Neural crest cell (in vitro differentiated cells): ENCODE data around the gene DUSP22. TPM values are rescaled to one million over a fixed set of nuclear protein-coding genes. Genes with fewer than 3 reads are reported as not detected.
"Not testable (repeated sequence)": the region's sequence is repeated elsewhere in the genome, so short reads cannot be mapped to it uniquely, and the experiment has no call there.

Experiments
- DNase-seq: peaks from one replicate; pipeline ENCODE4 v3.0.0; 2021; ENCODE audit warnings: low read depth, mixed read lengths, low spot score
- H3K27ac Mint-ChIP-seq: one replicate; pipeline ENCODE4 v1.8.0; 2021; ENCODE audit warnings: mild to moderate bottlenecking, mixed read lengths; ENCODE audit not compliant: unreplicated experiment
- H3K27me3 Mint-ChIP-seq: 2 replicates; pipeline ENCODE4 v1.8.0; 2021; ENCODE audit warnings: low read depth, mild to moderate bottlenecking, mixed read lengths
- H3K36me3 Mint-ChIP-seq: 2 replicates; pipeline ENCODE4 v1.8.0; 2021; ENCODE audit warnings: low read depth, mild to moderate bottlenecking, mixed read lengths
- H3K4me1 Mint-ChIP-seq: 2 replicates; pipeline ENCODE4 v1.8.0; 2021; ENCODE audit warnings: mixed read lengths
- H3K4me3 Mint-ChIP-seq: one replicate; pipeline ENCODE4 v1.8.0; 2021; ENCODE audit warnings: mild to moderate bottlenecking, mixed read lengths
- H3K9me3 Mint-ChIP-seq: 2 replicates; pipeline ENCODE4 v1.8.0; 2021; ENCODE audit warnings: mixed read lengths
- CTCF ChIP-seq: fragments of 200-600 bp; sonication (generic); conservative IDR thresholded peaks from 2 replicates; pipeline ENCODE4 v1.5.0; 2021; ENCODE audit warnings: antibody characterized with exemption, mild to moderate bottlenecking
- total RNA-seq: library from RNA; stranded (reverse); gene quantifications from 2 replicates; pipeline ENCODE4 v1.2.1, GENCODE V29; 2021

The DUSP22 gene
- total RNA-seq, 1 donor from 2014 or later: 35.1 TPM

GRCh38 chr6:367298-367794 is 75.1 kb downstream of the DUSP22 start:
- Mint-ChIP-seq H3K4me3 (no peak overlapping the region), H3K4me1 (no peaks in the 10 kb centered on the region), H3K27me3 (peaks cover 24% of the 10 kb centered on the region), H3K9me3 (peaks cover 20% of the 10 kb centered on the region), H3K36me3 (peaks cover 16% of the 10 kb centered on the region), H3K27ac (no peak overlapping the region)
- DNase-seq: no peak
- no peak for TF ChIP-seq CTCF

- H3K9me3 Mint-ChIP-seq: peaks cover 17% of the 10 kb centered on the region
- no peak for DNase-seq
- no peak for TF ChIP-seq CTCF
- no peaks in the 10 kb centered on the region for H3K4me1 Mint-ChIP-seq
- H3K4me3 Mint-ChIP-seq: no peak overlapping the region
- peaks cover 9% of the 10 kb centered on the region for H3K36me3 Mint-ChIP-seq
- no peak overlapping the region for H3K27ac Mint-ChIP-seq
- peaks cover 30% of the 10 kb centered on the region for H3K27me3 Mint-ChIP-seq
These were observed 75.8 kb downstream of the DUSP22 start for GRCh38 chr6:367891-368630.

- Mint-ChIP-seq H3K36me3 (peaks cover 9% of the 10 kb centered on the region), H3K27me3 (peaks cover 41% of the 10 kb centered on the region)
These were observed 77.5 kb downstream of the DUSP22 start for GRCh38 chr6:369559-370431.

GRCh38 chr6:370555-370954 is 78.3 kb downstream of the DUSP22 start:
- H3K27me3 Mint-ChIP-seq: peaks cover 41% of the 10 kb centered on the region
- no peak overlapping the region for H3K4me3 Mint-ChIP-seq
- no peak overlapping the region for H3K27ac Mint-ChIP-seq

More at GRCh38 chr6:369559-370431, 77.5 kb downstream of the DUSP22 start:
- no peak for TF ChIP-seq CTCF
- DNase-seq: no peak
- Mint-ChIP-seq H3K4me1 (no peaks in the 10 kb centered on the region), H3K9me3 (peaks cover 10% of the 10 kb centered on the region), H3K4me3 (no peak overlapping the region), H3K27ac (no peak overlapping the region)

GRCh38 chr6:371851-372250 is 79.6 kb downstream of the DUSP22 start:
- H3K9me3 Mint-ChIP-seq, H3K27ac Mint-ChIP-seq: not testable (repeated sequence)

More at GRCh38 chr6:370555-370954, 78.3 kb downstream of the DUSP22 start:
- no peaks in the 10 kb centered on the region for H3K4me1 Mint-ChIP-seq
- H3K9me3 Mint-ChIP-seq: peaks cover 8% of the 10 kb centered on the region
- TF ChIP-seq CTCF: no peak
- DNase-seq: no peak
- peaks cover 8% of the 10 kb centered on the region for H3K36me3 Mint-ChIP-seq

More at GRCh38 chr6:371851-372250, 79.6 kb downstream of the DUSP22 start:
- peaks cover 38% of the 10 kb centered on the region for H3K27me3 Mint-ChIP-seq
- not testable (repeated sequence) for H3K36me3 Mint-ChIP-seq, DNase-seq, H3K4me1 Mint-ChIP-seq, H3K4me3 Mint-ChIP-seq
